Kidney (tissue), 14 donors: ENCODE data around the gene KIAA0232. TPM values are rescaled to one million over a fixed set of nuclear protein-coding genes. Genes with fewer than 3 reads are reported as not detected.

Experiments
- DNase-seq, 5 donors: peaks; one replicate each; pipeline ENCODE4 v3.0.0-alpha.2; 2013 to 2020
- FAIRE-seq: peaks from 2 replicates; lab custom pipeline; 2012; peaks lifted over from hg19 to GRCh38; lab: Jason Lieb, UNC
- H3K27ac ChIP-seq, 2 donors: one replicate each; pipeline ENCODE4 v1.7.0; 2013; ENCODE audit warnings: low read depth in 2 of 2, low read length in 2 of 2, inconsistent platforms in 1 of 2
- H3K27me3 ChIP-seq: one replicate; pipeline ENCODE4 v1.7.1; 2013; ENCODE audit warnings: low read length, inconsistent platforms; ENCODE audit not compliant: control insufficient read depth, insufficient read depth
- H3K36me3 ChIP-seq, 3 donors: one replicate each; pipeline versions ENCODE4 v1.7.0 to v1.7.1; 2013; ENCODE audit warnings: low read length in 3 of 3, control low read depth in 1 of 3, inconsistent platforms in 1 of 3; ENCODE audit not compliant: insufficient read depth in 3 of 3, control insufficient read depth in 2 of 3
- H3K4me1 ChIP-seq, 3 donors: one replicate each; pipeline versions ENCODE4 v1.7.0 to v1.7.1; 2013; ENCODE audit warnings: low read length in 3 of 3, inconsistent platforms in 1 of 3, low read depth in 1 of 3; ENCODE audit not compliant: control insufficient read depth in 2 of 3, insufficient read depth in 2 of 3
- H3K4me3 ChIP-seq, 3 donors: one replicate each; pipeline versions ENCODE4 v1.7.0 to v1.8.1; 2013; ENCODE audit warnings: low read length in 3 of 3, control low read depth in 1 of 3, inconsistent platforms in 1 of 3
- H3K9ac ChIP-seq, 3 donors: one replicate each; pipeline versions ENCODE4 v1.7.0 to v1.7.1; 2013; ENCODE audit warnings: low read length in 3 of 3, control low read depth in 1 of 3, inconsistent platforms in 1 of 3
- H3K9me3 ChIP-seq, 3 donors: one replicate each; pipeline versions ENCODE4 v1.7.0 to v1.7.1; 2013; ENCODE audit warnings: low read length in 3 of 3, control low read depth in 1 of 3, inconsistent platforms in 1 of 3; ENCODE audit not compliant: control insufficient read depth in 2 of 3, insufficient read depth in 1 of 3
- intact Hi-C: fragments of 100-400 bp; cut with DNase I; formaldehyde crosslinking; loops from one replicate; pipeline ENCODE4 v1.11.1; 2022
- polyA plus RNA-seq: library from polyadenylated mRNA; stranded (reverse); fragments of 350-450 nt; fragmentation: Illumina TruSeq; extraction: RNeasy Lipid Tissue Mini Kit (QIAGEN cat#74804); gene quantifications from one replicate; pipeline ENCODE4 v1.2.3, GENCODE V29; 2014; ENCODE audit warnings: low read depth, low replicate concordance; ENCODE audit not compliant: insufficient read depth
- total RNA-seq: library from RNA; stranded (reverse); fragmentation: NEBNext Ultra II Directional; extraction: Animal tissue kit (Norgen Biotek cat#: 25700); gene quantifications from one replicate; pipeline ENCODE4 v1.2.1, GENCODE V29; 2021
- TF ChIP-seq, protein P1 (sequence below): IDR thresholded peaks from 3 replicates; pipeline ENCODE4 v1.5.1; 2012; ENCODE audit warnings: mild to moderate bottlenecking, moderate library complexity, borderline replicate concordance; ENCODE audit not compliant: insufficient read depth; ENCODE audit errors: extremely low read depth
- donor health status: control.
- donor health status: control.
- donor health status: control.
- donor health status: control.
- donor health status: control.
- donor health status: DM: yes; HTN: yes; CAD: no.
- donor health status: Normal renal cell carcinoma (clear cell type).

Gene KIAA0232
- total and polyA plus RNA-seq, 2 donors from 2014 or later, result 14.0 to 39.9 TPM

DNA sequence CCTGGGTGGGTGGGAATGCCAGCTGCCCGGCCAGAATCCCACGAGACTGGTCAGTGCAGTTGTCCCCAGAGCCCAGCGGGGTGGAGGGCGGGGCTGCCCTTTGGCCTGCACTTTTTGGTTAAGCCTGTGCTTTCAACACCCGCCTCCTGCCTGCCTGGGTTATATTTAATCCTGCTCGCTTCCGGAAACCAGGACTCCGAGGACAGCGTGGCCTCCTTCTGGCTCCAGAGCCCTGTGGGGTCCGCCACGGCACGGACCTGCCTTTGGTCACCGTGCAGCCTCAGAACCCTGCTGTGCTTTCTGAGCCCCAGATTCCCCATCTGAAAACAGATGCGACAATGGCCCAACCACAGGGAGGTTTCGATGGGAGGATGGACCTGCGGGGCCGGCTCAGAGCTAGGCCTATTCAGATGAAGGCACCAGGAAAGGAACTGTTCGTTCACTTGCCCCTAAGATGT lies 29.4 kb upstream of the KIAA0232 start:
- Histone ChIP-seq H3K36me3 (no peaks in the 10 kb centered on the region), H3K27me3 (no peaks in the 10 kb centered on the region), H3K4me1 (peaks cover 0 to 5% (median 4%) of the 10 kb centered on the region in 3 donors), H3K4me3 (no peak overlapping the region), H3K9ac (no peak overlapping the region), H3K9me3 (no peaks in the 10 kb centered on the region), H3K27ac (no peak overlapping the region)
- TF ChIP-seq, protein P1, sequence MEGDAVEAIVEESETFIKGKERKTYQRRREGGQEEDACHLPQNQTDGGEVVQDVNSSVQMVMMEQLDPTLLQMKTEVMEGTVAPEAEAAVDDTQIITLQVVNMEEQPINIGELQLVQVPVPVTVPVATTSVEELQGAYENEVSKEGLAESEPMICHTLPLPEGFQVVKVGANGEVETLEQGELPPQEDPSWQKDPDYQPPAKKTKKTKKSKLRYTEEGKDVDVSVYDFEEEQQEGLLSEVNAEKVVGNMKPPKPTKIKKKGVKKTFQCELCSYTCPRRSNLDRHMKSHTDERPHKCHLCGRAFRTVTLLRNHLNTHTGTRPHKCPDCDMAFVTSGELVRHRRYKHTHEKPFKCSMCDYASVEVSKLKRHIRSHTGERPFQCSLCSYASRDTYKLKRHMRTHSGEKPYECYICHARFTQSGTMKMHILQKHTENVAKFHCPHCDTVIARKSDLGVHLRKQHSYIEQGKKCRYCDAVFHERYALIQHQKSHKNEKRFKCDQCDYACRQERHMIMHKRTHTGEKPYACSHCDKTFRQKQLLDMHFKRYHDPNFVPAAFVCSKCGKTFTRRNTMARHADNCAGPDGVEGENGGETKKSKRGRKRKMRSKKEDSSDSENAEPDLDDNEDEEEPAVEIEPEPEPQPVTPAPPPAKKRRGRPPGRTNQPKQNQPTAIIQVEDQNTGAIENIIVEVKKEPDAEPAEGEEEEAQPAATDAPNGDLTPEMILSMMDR, result no peak
- FAIRE-seq, result no peak
- intact Hi-C loops, result no loop called here
- DNase-seq, result no peak

DNA sequence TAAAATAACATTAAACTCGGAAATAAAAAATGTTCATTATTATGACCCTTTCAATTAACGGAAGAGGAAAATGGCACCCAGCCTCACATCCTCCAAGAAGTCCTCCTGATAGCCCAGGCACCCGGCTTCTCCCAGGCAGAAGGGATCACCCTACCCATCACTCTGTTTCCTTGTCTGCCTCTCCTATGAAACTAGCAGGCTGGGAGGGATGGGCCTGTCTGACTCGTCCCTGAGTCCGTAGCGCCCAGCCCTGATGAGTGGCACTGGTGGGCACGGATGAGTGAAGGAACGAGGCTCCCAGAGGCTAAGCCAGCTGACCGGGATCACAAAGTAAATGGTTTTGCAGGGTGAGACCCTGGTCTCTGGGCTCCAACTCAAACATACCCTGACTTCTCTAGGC lies 28.6 kb upstream of the KIAA0232 start:
- intact Hi-C loops, result no loop called here
- Histone ChIP-seq H3K4me3 (no peak overlapping the region), H3K27me3 (no peaks in the 10 kb centered on the region), H3K27ac (no peak overlapping the region), H3K9ac (no peak overlapping the region), H3K36me3 (no peaks in the 10 kb centered on the region), H3K4me1 (peaks cover 0 to 2% (median 0%) of the 10 kb centered on the region in 3 donors), H3K9me3 (no peaks in the 10 kb centered on the region)
- TF ChIP-seq, protein P1, result no peak
- DNase-seq (no peak), FAIRE-seq (no peak)

DNA sequence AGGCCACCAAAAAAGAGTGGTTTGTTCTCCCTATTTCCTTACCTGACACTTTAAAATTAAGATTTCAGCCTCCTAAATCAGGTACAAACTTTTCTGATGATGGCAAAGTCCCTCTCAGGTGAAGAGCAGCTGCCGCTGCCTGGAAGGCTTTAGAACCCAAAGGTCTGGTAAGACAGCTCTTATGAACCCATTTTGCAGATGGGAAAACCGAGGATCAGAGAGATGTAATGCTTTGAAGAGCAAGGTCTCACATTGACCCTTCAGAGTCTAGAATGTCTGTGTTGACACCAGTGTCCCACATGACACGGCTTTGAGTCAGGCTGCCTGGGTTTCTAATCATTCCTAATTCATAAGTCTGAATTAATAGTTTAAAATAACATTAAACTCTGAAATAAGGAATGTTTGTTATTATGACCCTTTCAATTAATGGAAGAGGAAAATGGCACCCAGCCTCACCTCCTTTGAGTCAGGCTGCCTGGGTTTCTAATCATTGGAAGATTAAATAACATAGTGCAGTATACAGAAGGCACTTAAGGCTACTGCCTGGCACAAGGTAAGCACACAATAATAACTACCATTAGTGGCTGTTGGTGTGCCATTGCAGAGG lies 27.9 kb upstream of the KIAA0232 start:
- H3K27me3 ChIP-seq, result no peaks in the 10 kb centered on the region
- H3K9ac ChIP-seq, result no peak overlapping the region
- H3K4me3 ChIP-seq, result no peak overlapping the region
- no peaks in the 10 kb centered on the region for H3K9me3 ChIP-seq
- intact Hi-C loops, result no loop called here
- DNase-seq (no peak), FAIRE-seq (no peak)
- H3K4me1 ChIP-seq, result peaks cover 0 to 2% (median 0%) of the 10 kb centered on the region in 3 donors
- no peak overlapping the region for H3K27ac ChIP-seq
- no peaks in the 10 kb centered on the region for H3K36me3 ChIP-seq
- TF ChIP-seq, protein P1, result no peak
